Tibial nerve (tissue), 4 donors: ENCODE results near the gene ELAPOR1.

Source experiments
- CTCF ChIP-seq, 5 experiments: fragments of 200-600 bp in 3 of 5; fragments of 450-650 bp in 2 of 5; sonication (generic) in 3 of 5; IDR thresholded peaks; one replicate each; pipeline ENCODE4 v1.5.1; 2016 to 2019; ENCODE audit warnings: antibody characterized with exemption in 5 of 5, mild to moderate bottlenecking in 3 of 5, moderate library complexity in 2 of 5
- EP300 ChIP-seq, 2 donors: sonication (generic); formaldehyde crosslinking; IDR thresholded peaks; one replicate each; pipeline ENCODE4 v1.6.1; 2017; ENCODE audit warnings: antibody characterized with exemption in 2 of 2, mild to moderate bottlenecking in 1 of 2
- POLR2A ChIP-seq, 2 donors: fragments of 450-650 bp; IDR thresholded peaks; one replicate each; pipeline ENCODE4 v1.6.1; 2017; ENCODE audit warnings: antibody characterized with exemption in 2 of 2, mild to moderate bottlenecking in 2 of 2, moderate library complexity in 2 of 2

- no peak for TF ChIP-seq CTCF (IDR thresholded peaks at IDR 0.05)
- no peak for TF ChIP-seq POLR2A (IDR thresholded peaks at IDR 0.05)
- no peak for TF ChIP-seq EP300 (IDR thresholded peaks at IDR 0.05)
These were observed 18.3 kb upstream of the ELAPOR1 start for GRCh38 chr1:109095631-109096030.
